Measurements from ENCODE around the gene MAB21L4.

The MAB21L4 gene

DNA sequence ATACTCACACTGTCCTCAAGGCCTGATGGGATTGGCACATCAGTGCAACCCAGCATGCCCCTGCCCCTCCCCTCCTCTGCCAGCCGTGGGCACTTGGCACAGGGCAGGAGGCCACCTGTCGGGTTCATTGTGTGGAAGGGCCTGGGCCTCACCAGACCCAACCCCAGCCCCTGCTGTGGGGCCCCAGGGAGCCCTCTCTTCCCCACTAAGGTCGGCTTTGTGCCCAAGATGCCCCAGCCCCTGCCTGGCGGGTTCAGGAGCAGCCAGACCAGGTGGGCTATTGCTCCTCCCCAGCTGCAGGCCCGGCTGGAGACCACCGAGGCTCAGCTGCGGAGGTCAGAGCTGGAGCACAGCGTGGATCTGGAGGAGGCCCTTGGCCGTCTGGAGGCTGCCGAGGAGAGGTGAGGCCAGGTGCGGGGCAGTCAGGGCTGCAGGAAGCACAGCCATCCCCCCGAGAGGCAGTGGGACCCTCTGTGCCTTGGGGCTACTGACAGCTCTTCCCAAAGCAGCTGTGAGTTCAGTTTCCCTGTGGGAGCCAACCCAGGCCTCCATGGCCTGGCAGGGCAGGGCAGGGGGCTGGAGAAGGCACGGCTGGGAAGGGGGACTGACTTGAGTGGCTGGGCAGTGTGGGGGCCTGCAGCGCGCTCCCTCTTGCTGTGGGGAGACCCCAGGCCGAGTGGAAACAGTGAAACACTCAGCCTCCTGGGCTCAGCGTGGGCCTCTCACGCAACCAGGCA is 26.5 kb upstream of the MAB21L4 start:
- DNase-seq (ENCODE audit: low spot score): no peak
- TF ChIP-seq, protein P1, sequence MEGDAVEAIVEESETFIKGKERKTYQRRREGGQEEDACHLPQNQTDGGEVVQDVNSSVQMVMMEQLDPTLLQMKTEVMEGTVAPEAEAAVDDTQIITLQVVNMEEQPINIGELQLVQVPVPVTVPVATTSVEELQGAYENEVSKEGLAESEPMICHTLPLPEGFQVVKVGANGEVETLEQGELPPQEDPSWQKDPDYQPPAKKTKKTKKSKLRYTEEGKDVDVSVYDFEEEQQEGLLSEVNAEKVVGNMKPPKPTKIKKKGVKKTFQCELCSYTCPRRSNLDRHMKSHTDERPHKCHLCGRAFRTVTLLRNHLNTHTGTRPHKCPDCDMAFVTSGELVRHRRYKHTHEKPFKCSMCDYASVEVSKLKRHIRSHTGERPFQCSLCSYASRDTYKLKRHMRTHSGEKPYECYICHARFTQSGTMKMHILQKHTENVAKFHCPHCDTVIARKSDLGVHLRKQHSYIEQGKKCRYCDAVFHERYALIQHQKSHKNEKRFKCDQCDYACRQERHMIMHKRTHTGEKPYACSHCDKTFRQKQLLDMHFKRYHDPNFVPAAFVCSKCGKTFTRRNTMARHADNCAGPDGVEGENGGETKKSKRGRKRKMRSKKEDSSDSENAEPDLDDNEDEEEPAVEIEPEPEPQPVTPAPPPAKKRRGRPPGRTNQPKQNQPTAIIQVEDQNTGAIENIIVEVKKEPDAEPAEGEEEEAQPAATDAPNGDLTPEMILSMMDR (IDR thresholded peaks at IDR 0.05; ENCODE audit: extremely low read depth, missing control alignments): no peak

DNA sequence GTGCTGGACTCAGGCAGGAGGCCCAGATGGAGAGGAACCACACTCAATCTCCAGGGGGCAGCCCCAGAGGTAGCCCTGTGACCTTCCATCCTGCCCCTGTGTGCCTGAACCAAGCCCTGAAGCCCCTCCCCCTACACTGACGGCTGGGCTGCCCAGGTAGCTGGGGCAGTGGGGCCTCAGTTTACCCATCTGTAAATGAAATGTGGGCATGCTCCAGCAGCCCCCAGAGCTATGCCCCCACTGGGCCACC is 26.0 kb upstream of the MAB21L4 start:
- TF ChIP-seq, protein P1 (IDR thresholded peaks at IDR 0.05; ENCODE audit: extremely low read depth, missing control alignments): no peak
- DNase-seq (ENCODE audit: low spot score): no peak

DNA sequence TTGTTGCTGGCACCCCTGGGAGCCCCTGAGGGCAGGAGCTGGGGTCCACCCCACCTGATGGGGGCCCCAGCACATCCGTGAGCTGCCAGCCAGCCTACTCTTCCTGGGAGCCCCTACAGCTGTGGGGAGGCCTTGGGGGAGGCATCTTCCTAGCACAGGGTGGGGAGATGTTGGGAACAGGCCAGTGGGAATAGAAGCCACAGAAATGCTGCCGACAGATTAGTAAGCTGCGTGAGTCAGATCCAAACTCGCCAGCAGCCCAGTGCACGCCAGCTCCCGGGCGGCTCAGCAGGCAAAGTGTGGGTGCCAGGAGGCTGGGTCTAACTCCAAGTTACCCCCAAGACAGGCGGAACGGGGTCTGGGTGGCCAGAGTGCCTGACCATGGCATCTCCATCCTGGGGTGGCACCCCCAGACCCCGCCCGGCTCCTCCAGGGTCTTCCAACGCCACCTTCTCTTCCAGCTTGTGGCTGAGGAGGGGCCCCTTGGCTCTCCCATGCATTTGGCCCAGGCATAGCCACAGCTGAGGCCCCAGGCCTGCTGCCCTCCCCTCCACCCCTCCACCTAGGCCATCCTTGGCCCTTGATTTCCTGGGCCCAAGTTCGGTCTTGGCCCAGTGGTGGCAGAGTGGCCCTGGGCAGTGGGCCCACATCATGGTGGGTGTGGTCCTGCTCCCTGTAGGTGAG is 25.5 kb upstream of the MAB21L4 start:
- TF ChIP-seq, protein P1 (IDR thresholded peaks at IDR 0.05; ENCODE audit: extremely low read depth, missing control alignments): no peak
- DNase-seq (ENCODE audit: low spot score): no peak

DNA sequence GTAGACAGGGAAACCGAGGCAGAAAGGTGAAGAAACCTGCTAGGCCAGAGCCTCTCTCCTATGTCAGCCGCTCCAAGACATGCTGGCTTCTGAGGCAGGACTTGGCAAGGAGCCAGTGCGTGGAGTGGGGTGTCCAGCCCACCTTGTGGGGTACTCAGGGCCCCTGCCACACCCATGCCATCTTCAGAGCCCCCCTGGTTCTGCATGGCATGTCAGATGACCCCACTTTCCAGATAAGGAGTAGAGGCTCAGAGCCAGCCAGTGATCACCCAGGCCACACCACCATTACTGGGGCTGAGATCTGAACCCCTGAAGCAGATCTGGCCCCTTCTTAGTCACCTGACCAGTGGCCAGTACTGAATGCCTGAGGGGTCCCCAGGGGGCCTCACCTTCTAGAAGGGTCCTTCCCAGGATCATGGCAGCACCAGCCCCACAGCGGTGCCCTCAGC is 24.9 kb upstream of the MAB21L4 start:
- TF ChIP-seq, protein P1 (IDR thresholded peaks at IDR 0.05; ENCODE audit: extremely low read depth, missing control alignments): no peak
- DNase-seq (ENCODE audit: low spot score): no peak

DNA sequence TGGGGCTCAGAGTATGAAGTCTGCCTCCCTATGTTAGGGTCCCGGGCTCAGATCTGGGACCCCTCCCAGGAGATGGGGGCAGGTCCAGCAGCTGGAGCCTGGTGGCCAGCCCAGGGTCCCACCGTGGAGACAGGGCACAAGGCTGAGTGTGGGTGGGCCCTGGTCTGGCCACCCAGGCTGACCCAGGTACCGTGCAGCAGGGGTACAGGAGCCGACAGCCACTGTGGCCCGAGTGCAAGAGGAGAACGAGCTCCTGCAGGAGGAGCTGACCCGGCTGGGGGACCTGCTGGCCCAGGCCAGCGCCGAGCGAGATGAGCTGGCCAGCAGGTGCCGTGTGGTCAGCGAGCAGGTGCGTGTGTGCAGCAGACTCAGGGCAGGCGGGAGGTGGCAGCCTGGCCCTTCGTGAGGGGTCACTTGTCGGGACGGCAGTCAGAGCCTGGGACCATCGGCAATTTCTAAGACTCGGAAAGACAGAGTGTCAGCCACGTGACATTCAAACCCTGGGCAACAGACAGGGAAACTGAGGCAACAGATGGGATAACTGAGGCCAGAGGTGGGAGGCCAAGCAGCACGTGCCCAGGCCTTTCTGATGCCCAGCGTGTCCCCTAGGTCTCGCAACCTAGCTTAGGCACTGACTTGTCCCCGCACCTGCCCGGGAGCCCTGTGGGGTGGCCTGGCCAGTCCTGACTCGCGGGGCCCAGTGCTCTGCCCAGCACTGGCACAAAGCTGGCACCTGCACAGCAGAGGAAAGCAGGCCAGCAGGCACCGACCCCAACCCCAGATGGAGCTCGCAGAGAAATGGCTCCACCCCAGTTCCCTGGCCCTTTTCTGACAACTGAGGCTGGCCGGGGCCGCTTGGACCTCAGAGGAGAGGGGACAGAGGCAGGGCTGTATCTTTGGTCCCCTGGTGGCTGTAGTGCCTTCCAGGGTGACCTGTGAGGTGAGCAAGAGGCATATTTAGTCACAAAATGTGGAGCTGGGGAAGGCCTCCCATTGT is 24.1 kb upstream of the MAB21L4 start:
- DNase-seq (ENCODE audit: low spot score): no peak

DNA sequence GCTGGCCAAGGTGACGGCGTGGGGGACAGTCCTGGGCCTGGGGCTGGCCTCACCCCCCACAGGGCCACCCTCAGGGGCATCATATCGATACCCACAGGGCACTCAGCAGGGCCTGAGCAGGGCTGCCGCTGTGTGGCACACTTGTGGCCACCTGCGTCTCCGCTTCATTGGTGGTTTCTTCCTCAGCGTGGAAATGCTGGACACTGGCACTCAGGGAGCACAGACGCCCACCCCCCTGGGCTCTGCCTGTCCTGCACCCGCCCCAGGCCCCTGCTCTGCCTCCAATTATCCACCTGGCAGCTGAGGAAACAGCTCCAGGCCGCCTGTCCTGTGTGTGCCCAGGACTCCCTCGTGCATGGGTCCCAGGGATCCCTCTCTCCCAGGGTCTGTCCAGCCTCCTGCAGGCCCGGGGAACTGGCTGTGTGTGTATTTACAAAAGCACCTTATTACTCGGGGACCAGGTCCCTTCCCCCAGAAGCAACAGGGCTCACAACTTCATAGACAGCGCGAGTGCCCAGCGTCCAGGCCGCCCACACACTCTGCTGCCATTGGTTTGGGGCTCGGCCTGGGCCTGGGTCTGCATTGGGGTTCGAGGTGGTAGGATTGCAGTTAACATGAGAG is 23.3 kb upstream of the MAB21L4 start:
- TF ChIP-seq, protein P1 (IDR thresholded peaks at IDR 0.05; ENCODE audit: extremely low read depth, missing control alignments): no peak
- no peak for DNase-seq (ENCODE audit: low spot score)

More for the DNA sequence above, 24.1 kb upstream of the MAB21L4 start:
- TF ChIP-seq, protein P1 (IDR thresholded peaks at IDR 0.05; ENCODE audit: extremely low read depth, missing control alignments): no peak

All from GM20000 (cell line).